ENCODE results near the gene PRKAG1. TPM values are rescaled to one million over a fixed set of nuclear protein-coding genes. Genes with fewer than 3 reads are reported as not detected.

Gene PRKAG1
- total RNA-seq, 2 experiments from 2014 or later = 22.8 to 45.9 TPM

DNA sequence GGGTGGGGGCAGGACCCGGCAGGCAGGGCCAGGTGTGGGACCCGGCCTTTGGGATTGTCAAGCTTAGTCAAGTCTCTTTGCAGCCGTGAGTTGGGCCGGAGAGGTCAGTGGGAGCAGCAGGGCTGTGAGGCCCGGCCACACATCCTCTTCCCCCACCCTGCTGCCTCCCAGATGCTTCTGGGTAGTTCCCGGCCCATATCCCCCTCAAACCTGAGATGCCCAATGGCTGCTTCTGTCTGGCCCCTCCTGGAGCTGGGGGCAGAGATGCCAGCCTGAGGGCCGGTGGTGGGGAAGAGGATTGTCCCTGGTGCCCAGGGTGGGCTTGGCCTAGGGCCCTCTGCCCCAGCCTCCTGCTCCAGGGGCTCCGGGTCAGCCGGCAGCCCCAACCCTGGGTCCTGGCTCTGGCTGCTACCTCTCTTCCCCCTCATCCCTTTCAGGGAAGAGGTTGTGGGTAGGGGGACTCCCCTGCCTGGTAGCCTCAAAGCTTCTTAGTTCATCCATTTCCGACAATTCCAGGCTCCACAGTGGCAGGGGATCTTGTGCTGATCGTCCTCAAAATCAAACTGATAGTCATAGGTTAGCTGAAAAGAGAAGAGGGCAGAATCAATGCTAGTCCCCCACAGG, 2.8 kb upstream of the PRKAG1 start:
- TF ChIP-seq EZH2phosphoT487 (IDR thresholded peaks at IDR 0.05; ENCODE audit: borderline replicate concordance, low read depth, low read length) = no peak
- TF ChIP-seq, protein P1, sequence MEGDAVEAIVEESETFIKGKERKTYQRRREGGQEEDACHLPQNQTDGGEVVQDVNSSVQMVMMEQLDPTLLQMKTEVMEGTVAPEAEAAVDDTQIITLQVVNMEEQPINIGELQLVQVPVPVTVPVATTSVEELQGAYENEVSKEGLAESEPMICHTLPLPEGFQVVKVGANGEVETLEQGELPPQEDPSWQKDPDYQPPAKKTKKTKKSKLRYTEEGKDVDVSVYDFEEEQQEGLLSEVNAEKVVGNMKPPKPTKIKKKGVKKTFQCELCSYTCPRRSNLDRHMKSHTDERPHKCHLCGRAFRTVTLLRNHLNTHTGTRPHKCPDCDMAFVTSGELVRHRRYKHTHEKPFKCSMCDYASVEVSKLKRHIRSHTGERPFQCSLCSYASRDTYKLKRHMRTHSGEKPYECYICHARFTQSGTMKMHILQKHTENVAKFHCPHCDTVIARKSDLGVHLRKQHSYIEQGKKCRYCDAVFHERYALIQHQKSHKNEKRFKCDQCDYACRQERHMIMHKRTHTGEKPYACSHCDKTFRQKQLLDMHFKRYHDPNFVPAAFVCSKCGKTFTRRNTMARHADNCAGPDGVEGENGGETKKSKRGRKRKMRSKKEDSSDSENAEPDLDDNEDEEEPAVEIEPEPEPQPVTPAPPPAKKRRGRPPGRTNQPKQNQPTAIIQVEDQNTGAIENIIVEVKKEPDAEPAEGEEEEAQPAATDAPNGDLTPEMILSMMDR (conservative IDR thresholded peaks at IDR 0.05; ENCODE audit: low read length) = no peak
- H3K36me3 ChIP-seq (ENCODE audit: insufficient read depth, low read length) = peaks cover 61% of the 10 kb centered on the region
- H2AFZ ChIP-seq (ENCODE audit: low read length) = no peak overlapping the region

DNA sequence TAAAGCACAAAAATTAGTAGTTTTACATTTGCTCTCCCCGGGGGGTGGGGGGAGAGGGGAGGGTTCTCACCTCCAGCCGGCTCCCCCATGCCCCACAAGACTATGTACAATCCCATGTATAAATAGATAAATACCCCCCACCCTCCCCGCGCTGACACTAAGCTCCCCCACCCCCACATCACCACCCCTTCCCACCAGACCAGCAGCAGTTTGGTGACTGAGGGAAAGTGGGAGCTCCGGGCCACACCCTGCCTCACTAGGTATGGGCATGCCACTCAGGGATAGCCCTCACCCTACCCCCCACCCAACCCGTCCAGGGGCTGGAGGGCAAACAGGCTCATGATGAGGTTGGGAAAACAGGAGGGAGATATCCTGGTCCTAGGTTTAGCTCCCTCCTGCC, 1.9 kb upstream of the PRKAG1 start:
- CTCF ChIA-PET (ENCODE audit: unreplicated experiment) = interaction anchor here (0.5 to 1.1 kb wide), 7 partner anchors 11 to 347 kb away, joined by 3 to 16 read pairs (median 4); no protein-coding TSS in a partner anchor
- H3K4me3 ChIP-seq (ENCODE audit: low read depth, low read length, poor library complexity, severe bottlenecking) = no peak overlapping the region
- no peak for TF ChIP-seq EZH2phosphoT487 (IDR thresholded peaks at IDR 0.05; ENCODE audit: borderline replicate concordance, low read depth, low read length)
- TF ChIP-seq, protein P1 (conservative IDR thresholded peaks at IDR 0.05; ENCODE audit: low read length) = no peak
- H3K4me2 ChIP-seq (ENCODE audit: low read length) = no peak overlapping the region
- H3K4me1 ChIP-seq (ENCODE audit: insufficient read depth, low read length, poor library complexity, severe bottlenecking) = peaks cover 24% of the 10 kb centered on the region
- DNase-seq (ENCODE audit: low spot score) = no peak
- POLR2A ChIA-PET = interaction anchor here (0.6 to 1.6 kb wide), 5 partner anchors 9 to 1064 kb away, joined by 3 to 7 read pairs (median 4); partner anchors contain the start of gene SMARCD1
- intact Hi-C loops (cut with micrococcal nuclease; ENCODE audit: unreplicated experiment) = no loop called here
- no peak overlapping the region for H3K27ac ChIP-seq (ENCODE audit: low read depth, low read length, poor library complexity, severe bottlenecking)
- H4K20me1 ChIP-seq (ENCODE audit: insufficient read depth, low read length) = no peaks in the 10 kb centered on the region
- peaks cover 53% of the 10 kb centered on the region for H3K36me3 ChIP-seq (ENCODE audit: insufficient read depth, low read length)
- no TSS peak for BruUV-seq (replicated peaks)
- no peak overlapping the region for H2AFZ ChIP-seq (ENCODE audit: low read length)
- peaks cover 6% of the 10 kb centered on the region; the same call in 1 of the 2 replicates for H3K79me2 ChIP-seq (ENCODE audit: insufficient read depth, low read depth, low read length)
- H3K9me3 ChIP-seq (ENCODE audit: low read length) = no peaks in the 10 kb centered on the region
- no peaks in the 10 kb centered on the region for H3K9me2 ChIP-seq (ENCODE audit: insufficient read depth, low read length)

More for the DNA sequence above, 2.8 kb upstream of the PRKAG1 start:
- H3K4me2 ChIP-seq (ENCODE audit: low read length) = no peak overlapping the region
- no peaks in the 10 kb centered on the region for H3K9me3 ChIP-seq (ENCODE audit: low read length)
- intact Hi-C loops (cut with micrococcal nuclease; ENCODE audit: unreplicated experiment) = no loop called here
- H3K4me3 ChIP-seq (ENCODE audit: low read depth, low read length, poor library complexity, severe bottlenecking) = no peak overlapping the region
- peaks cover 24% of the 10 kb centered on the region for H3K4me1 ChIP-seq (ENCODE audit: insufficient read depth, low read length, poor library complexity, severe bottlenecking)
- no peaks in the 10 kb centered on the region for H3K9me2 ChIP-seq (ENCODE audit: insufficient read depth, low read length)
- DNase-seq (ENCODE audit: low spot score) = no peak
- ChIA-PET POLR2A (interaction anchor here (1.2 kb wide), 1 partner anchor 18 kb away, joined by 7 read pairs; no protein-coding TSS in a partner anchor), CTCF (ENCODE audit: unreplicated experiment) (interaction anchor here (0.5 kb wide), 1 partner anchor 64 kb away, joined by 15 read pairs; the partner anchor contains the start of gene ARF3)
- no peak overlapping the region for H3K27ac ChIP-seq (ENCODE audit: low read depth, low read length, poor library complexity, severe bottlenecking)
- peaks cover 6% of the 10 kb centered on the region; the same call in 1 of the 2 replicates for H3K79me2 ChIP-seq (ENCODE audit: insufficient read depth, low read depth, low read length)
- H4K20me1 ChIP-seq (ENCODE audit: insufficient read depth, low read length) = no peaks in the 10 kb centered on the region
- TSS peak; percentile 59 for BruUV-seq (replicated peaks)

Measured in OCI-LY7 (cell line).